Loucy (cell line): ENCODE measurements around the gene PCDHB11.
"Not testable (repeated sequence)": the region's sequence is repeated elsewhere in the genome, so short reads cannot be mapped to it uniquely, and the experiment has no call there.

Experiments used
- H2AFZ ChIP-seq: fragments of 200-600 bp; sonication (generic); 2 replicates; pipeline ENCODE4 v1.6.0; 2016; ENCODE audit warnings: antibody characterized with exemption, mild to moderate bottlenecking, low read length, moderate library complexity
- H3F3A ChIP-seq: fragments of 200-600 bp; 2 replicates; pipeline ENCODE4 v1.6.0; 2016; ENCODE audit warnings: antibody characterized with exemption, low read depth, mild to moderate bottlenecking
- H3K27me3 ChIP-seq: fragments of 200-600 bp; sonication (generic); 2 replicates; pipeline ENCODE4 v1.6.1; 2014; ENCODE audit warnings: low read length, mild to moderate bottlenecking; ENCODE audit not compliant: insufficient read depth, poor library complexity, severe bottlenecking
- H3K36me3 ChIP-seq: fragments of 200-600 bp; sonication (generic); 2 replicates; pipeline ENCODE4 v1.6.1; 2016; ENCODE audit warnings: low read length; ENCODE audit not compliant: insufficient read depth
- H3K4me1 ChIP-seq: fragments of 200-600 bp; sonication (generic); 2 replicates; pipeline ENCODE4 v1.5.1; 2014; ENCODE audit warnings: low read length, mild to moderate bottlenecking; ENCODE audit not compliant: insufficient read depth, poor library complexity, severe bottlenecking
- H3K4me2 ChIP-seq: fragments of 200-600 bp; sonication (generic); 2 replicates; pipeline ENCODE4 v1.6.0; 2014; ENCODE audit warnings: antibody characterized with exemption, low read length, low read depth, mild to moderate bottlenecking; ENCODE audit not compliant: poor library complexity, severe bottlenecking
- H3K4me3 ChIP-seq: fragments of 200-600 bp; sonication (generic); 2 replicates; pipeline ENCODE4 v1.5.1; 2014; ENCODE audit warnings: low read length, mild to moderate bottlenecking, mixed read lengths; ENCODE audit not compliant: poor library complexity, severe bottlenecking
- H3K79me2 ChIP-seq: fragments of 200-600 bp; sonication (generic); 2 replicates; pipeline ENCODE4 v1.6.1; 2014; ENCODE audit warnings: low read length; ENCODE audit not compliant: insufficient read depth
- H3K9ac ChIP-seq: fragments of 200-600 bp; sonication (generic); 2 replicates; pipeline ENCODE4 v1.6.0; 2014; ENCODE audit warnings: mild to moderate bottlenecking, low read depth, low read length, moderate library complexity; ENCODE audit not compliant: poor library complexity, severe bottlenecking
- H3K9me2 ChIP-seq: fragments of 200-600 bp; sonication (generic); replicated peaks from 2 replicates; pipeline ENCODE4 v1.6.1; 2016; ENCODE audit warnings: low read depth, low read length, mixed read lengths
- H3K9me3 ChIP-seq: fragments of 200-600 bp; sonication (generic); 2 replicates; pipeline ENCODE4 v1.6.1; 2014; ENCODE audit warnings: mild to moderate bottlenecking, antibody characterized with exemption, low read length, low read depth; ENCODE audit not compliant: insufficient read depth
- H4K20me1 ChIP-seq: fragments of 200-600 bp; sonication (generic); 2 replicates; pipeline ENCODE4 v1.6.0; 2014; ENCODE audit warnings: antibody characterized with exemption, low read length, mild to moderate bottlenecking; ENCODE audit not compliant: insufficient read depth, poor library complexity, severe bottlenecking
- CTCF ChIP-seq: fragments of 200-600 bp; sonication (generic); conservative IDR thresholded peaks from 2 replicates; pipeline ENCODE4 v1.5.1; 2014; ENCODE audit warnings: mild to moderate bottlenecking, antibody characterized with exemption, low read length
- EZH2phosphoT487 ChIP-seq: fragments of 200-600 bp; IDR thresholded peaks from 2 replicates; pipeline ENCODE4 v1.6.1; 2018; ENCODE audit warnings: antibody characterized with exemption, mild to moderate bottlenecking, moderate library complexity, borderline replicate concordance

The PCDHB11 gene

DNA sequence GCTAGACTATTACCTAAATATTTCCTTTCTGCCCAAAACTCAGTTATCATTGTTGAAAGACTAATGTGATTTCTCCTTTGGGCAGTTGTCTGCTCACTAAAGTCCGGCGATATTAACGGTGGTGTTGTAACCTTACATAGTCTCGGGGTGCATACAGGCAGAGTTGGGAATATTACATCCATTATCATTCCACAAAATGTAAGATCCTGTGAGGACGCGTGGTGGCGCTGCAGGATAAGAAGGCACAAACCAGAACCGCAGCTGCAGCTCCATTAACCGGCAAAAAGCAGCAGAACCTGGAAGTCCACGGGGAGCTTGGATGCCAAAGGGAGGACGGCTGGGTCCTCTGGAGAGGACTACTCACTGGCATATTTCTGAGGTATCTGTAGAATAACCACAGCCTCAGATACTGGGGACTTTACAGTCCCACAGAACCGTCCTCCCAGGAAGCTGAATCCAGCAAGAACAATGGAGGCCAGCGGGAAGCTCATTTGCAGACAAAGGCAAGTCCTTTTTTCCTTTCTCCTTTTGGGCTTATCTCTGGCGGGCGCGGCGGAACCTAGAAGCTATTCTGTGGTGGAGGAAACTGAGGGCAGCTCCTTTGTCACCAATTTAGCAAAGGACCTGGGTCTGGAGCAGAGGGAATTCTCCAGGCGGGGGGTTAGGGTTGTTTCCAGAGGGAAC is 14.4 kb downstream of the PCDHB11 start, which contains the start of gene PCDHB13:
TSS of gene PCDHB13 (plus strand) at position 264 of the 684 bp plus-strand sequence. CDS start at position 469, 205 bp downstream.
- not testable (repeated sequence) for H3K9ac ChIP-seq, H3K9me3 ChIP-seq, H3F3A ChIP-seq, H3K79me2 ChIP-seq, H3K27me3 ChIP-seq, H3K4me2 ChIP-seq, H3K9me2 ChIP-seq, H4K20me1 ChIP-seq, H3K36me3 ChIP-seq, H3K4me3 ChIP-seq, H2AFZ ChIP-seq, H3K4me1 ChIP-seq

GRCh38 chr5:141214583-141214982 is 15.2 kb downstream of the PCDHB11 start:
- not testable (repeated sequence) for H3F3A ChIP-seq, H3K27me3 ChIP-seq, H3K79me2 ChIP-seq, H3K9ac ChIP-seq, H3K4me3 ChIP-seq, H3K36me3 ChIP-seq, H3K4me2 ChIP-seq, H3K4me1 ChIP-seq, H4K20me1 ChIP-seq, H3K9me2 ChIP-seq, H2AFZ ChIP-seq, H3K9me3 ChIP-seq

DNA sequence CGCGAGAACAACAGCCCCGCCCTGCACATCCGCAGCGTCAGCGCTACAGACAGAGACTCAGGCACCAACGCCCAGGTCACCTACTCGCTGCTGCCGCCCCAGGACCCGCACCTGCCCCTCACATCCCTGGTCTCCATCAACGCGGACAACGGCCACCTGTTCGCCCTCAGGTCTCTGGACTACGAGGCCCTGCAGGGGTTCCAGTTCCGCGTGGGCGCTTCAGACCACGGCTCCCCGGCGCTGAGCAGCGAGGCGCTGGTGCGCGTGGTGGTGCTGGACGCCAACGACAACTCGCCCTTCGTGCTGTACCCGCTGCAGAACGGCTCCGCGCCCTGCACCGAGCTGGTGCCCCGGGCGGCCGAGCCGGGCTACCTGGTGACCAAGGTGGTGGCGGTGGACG is 16.1 kb downstream of the PCDHB11 start:
- H3K79me2 ChIP-seq, H4K20me1 ChIP-seq, H2AFZ ChIP-seq, H3K4me1 ChIP-seq, H3F3A ChIP-seq, H3K4me2 ChIP-seq, H3K9me2 ChIP-seq, H3K4me3 ChIP-seq, H3K36me3 ChIP-seq, H3K9ac ChIP-seq, H3K27me3 ChIP-seq, H3K9me3 ChIP-seq: not testable (repeated sequence)

DNA sequence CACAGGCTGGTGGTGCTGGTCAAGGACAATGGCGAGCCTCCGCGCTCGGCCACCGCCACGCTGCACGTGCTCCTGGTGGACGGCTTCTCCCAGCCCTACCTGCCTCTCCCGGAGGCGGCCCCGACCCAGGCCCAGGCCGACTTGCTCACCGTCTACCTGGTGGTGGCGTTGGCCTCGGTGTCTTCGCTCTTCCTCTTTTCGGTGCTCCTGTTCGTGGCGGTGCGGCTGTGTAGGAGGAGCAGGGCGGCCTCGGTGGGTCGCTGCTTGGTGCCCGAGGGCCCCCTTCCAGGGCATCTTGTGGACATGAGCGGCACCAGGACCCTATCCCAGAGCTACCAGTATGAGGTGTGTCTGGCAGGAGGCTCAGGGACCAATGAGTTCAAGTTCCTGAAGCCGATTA is 16.6 kb downstream of the PCDHB11 start:
- H3K9ac ChIP-seq, H2AFZ ChIP-seq, H3K79me2 ChIP-seq, H3K9me3 ChIP-seq, H3K27me3 ChIP-seq, H3F3A ChIP-seq, H3K4me2 ChIP-seq, H4K20me1 ChIP-seq, H3K36me3 ChIP-seq, H3K4me1 ChIP-seq, H3K4me3 ChIP-seq, H3K9me2 ChIP-seq: not testable (repeated sequence)

- H3K36me3 ChIP-seq: no peaks in the 10 kb centered on the region
Observed at GRCh38 chr5:141223112-141223783, 23.8 kb downstream of the PCDHB11 start, which contains the start of gene PCDHB14. Gene PCDHB14, plus strand, starts transcription at chr5:141223343. Its CDS starts 163 bp downstream, at chr5:141223506.

GRCh38 chr5:141224844-141225243 is 25.4 kb downstream of the PCDHB11 start:
- not testable (repeated sequence) for H2AFZ ChIP-seq, H3K79me2 ChIP-seq, H3K4me1 ChIP-seq, H3K9me2 ChIP-seq, H3K27me3 ChIP-seq, H4K20me1 ChIP-seq, H3F3A ChIP-seq, H3K4me2 ChIP-seq, H3K9me3 ChIP-seq, H3K4me3 ChIP-seq, H3K9ac ChIP-seq, H3K36me3 ChIP-seq

More at GRCh38 chr5:141223112-141223783, 23.8 kb downstream of the PCDHB11 start, which contains the start of gene PCDHB14:
- TF ChIP-seq CTCF: peak; percentile 65
- no peak for TF ChIP-seq EZH2phosphoT487
- Histone ChIP-seq H3K9ac (no peak within 1 kb of the TSS), H4K20me1 (no peaks in the 10 kb centered on the region), H3K4me3 (peak within 1 kb of the TSS; percentile 50), H3K4me2 (peak within 1 kb of the TSS; percentile 50), H3K4me1 (no peaks in the 10 kb centered on the region), H3F3A (no peaks in the 10 kb centered on the region), H3K9me3 (no peaks in the 10 kb centered on the region), H3K79me2 (no peaks in the 10 kb centered on the region), H2AFZ (peak within 1 kb of the TSS; percentile 68; the same call in 1 of the 2 replicates), H3K9me2 (no peaks in the 10 kb centered on the region), H3K27me3 (no peaks in the 10 kb centered on the region)
